Lower leg skin (tissue), 3 donors: ENCODE data around the gene KIAA1671.

Experiments used
- POLR2A ChIP-seq, 2 donors: fragments of 450-650 bp; IDR thresholded peaks; one replicate each; pipeline ENCODE4 v1.6.1; 2016 to 2017; ENCODE audit warnings: antibody characterized with exemption in 2 of 2, mild to moderate bottlenecking in 1 of 2, moderate library complexity in 1 of 2
- TF ChIP-seq, protein P1 (sequence below), 3 donors: fragments of 450-650 bp; IDR thresholded peaks; one replicate each; pipeline ENCODE4 v1.5.1; 2016; ENCODE audit warnings: antibody characterized with exemption in 3 of 3, mild to moderate bottlenecking in 3 of 3, moderate library complexity in 2 of 3

DNA sequence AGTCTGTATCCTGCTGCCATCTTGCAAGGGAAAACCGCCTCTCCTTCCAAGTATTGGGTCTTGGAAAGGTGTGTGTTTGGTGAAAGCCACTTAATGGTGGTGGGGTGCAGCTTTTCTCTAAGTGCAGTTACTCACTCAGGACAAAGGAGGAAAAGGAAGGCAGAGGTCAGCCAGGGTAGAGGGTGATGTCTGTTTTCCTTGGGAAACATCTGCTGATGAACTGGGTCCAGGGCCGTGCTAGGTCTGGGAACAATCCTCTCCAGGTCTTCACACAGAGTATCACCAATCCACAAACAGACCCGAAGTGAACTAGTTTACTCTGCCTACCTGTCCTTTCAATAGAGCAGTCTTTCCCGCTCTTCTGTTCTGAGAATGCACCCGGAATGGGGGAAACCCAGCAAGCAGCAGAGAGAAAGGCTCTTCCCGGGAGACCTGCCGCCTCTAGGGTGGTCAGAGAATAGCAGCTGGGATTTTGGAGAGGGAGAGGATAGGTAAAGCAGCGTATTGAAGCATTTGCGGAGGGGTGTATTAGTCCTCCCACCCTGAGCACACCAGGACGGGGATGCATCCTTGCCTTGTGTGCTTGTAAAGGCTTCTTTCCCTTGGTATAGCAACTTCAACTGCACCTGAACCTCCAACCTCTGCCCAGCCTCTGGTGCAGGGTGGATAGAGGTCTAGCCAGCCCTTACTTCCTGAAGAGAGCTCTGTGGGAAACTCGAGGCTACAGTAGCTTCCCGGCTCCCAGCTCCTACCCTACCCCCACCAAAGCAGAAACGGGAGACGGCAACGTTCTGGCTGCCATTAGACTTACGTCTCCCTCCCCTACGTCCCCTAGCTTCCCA, 26.7 kb upstream of the KIAA1671 start:
- TF ChIP-seq, protein P1, sequence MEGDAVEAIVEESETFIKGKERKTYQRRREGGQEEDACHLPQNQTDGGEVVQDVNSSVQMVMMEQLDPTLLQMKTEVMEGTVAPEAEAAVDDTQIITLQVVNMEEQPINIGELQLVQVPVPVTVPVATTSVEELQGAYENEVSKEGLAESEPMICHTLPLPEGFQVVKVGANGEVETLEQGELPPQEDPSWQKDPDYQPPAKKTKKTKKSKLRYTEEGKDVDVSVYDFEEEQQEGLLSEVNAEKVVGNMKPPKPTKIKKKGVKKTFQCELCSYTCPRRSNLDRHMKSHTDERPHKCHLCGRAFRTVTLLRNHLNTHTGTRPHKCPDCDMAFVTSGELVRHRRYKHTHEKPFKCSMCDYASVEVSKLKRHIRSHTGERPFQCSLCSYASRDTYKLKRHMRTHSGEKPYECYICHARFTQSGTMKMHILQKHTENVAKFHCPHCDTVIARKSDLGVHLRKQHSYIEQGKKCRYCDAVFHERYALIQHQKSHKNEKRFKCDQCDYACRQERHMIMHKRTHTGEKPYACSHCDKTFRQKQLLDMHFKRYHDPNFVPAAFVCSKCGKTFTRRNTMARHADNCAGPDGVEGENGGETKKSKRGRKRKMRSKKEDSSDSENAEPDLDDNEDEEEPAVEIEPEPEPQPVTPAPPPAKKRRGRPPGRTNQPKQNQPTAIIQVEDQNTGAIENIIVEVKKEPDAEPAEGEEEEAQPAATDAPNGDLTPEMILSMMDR (IDR thresholded peaks at IDR 0.05): no peak
- no peak for TF ChIP-seq POLR2A (IDR thresholded peaks at IDR 0.05)
